ENCODE data around the gene RASSF4. TPM values are rescaled to one million over a fixed set of nuclear protein-coding genes. Genes with fewer than 3 reads are reported as not detected.

The RASSF4 gene
- total RNA-seq, 4 donors from 2014 or later = 27.6 to 41.5 (median 32.7) TPM

- H3K4me1 ChIP-seq = peaks cover 40 to 77% (median 68%) of the 10 kb centered on the region in 4 donors
- WGBS = 37% methylated on average over 7 of the region's 7 CpGs
- H3K4me3 ChIP-seq = peak overlapping the region; percentile 57 to 80 (median 62)
- H3K36me3 ChIP-seq = peaks cover 9 to 60% (median 44%) of the 10 kb centered on the region in 4 donors
- TF ChIP-seq POLR2A (IDR thresholded peaks at IDR 0.05; ENCODE audit: low read depth) (no peak), EP300 (IDR thresholded peaks at IDR 0.05) (no peak), CTCF (IDR thresholded peaks at IDR 0.05) (no peak), POLR2AphosphoS5 (IDR thresholded peaks at IDR 0.05) (no peak)
- H3K9me3 ChIP-seq = no peaks in the 10 kb centered on the region
- DNase-seq (ENCODE audit: extremely low spot score) = no peak
- intact Hi-C loops (cut with DNase I) = loop anchor here (10.0 kb wide), 1 partner anchor 99 kb away; no protein-coding TSS in a partner anchor
- H3K27me3 ChIP-seq = no peaks in the 10 kb centered on the region
- peak overlapping the region; percentile 88 to 92 (median 90) for H3K27ac ChIP-seq (replicated peaks in 1 of 4)
Measured at GRCh38 chr10:44974082-44974627, 14.6 kb downstream of the RASSF4 start.

GRCh38 chr10:44974628-44975430, 15.2 kb downstream of the RASSF4 start:
- H3K9me3 ChIP-seq = no peaks in the 10 kb centered on the region
- peak overlapping the region; percentile 57 to 80 (median 62) for H3K4me3 ChIP-seq
- H3K36me3 ChIP-seq = peaks cover 9 to 57% (median 41%) of the 10 kb centered on the region in 4 donors
- 4% methylated on average over 34 of the region's 46 CpGs for WGBS
- DNase-seq (ENCODE audit: extremely low spot score) = no peak
- intact Hi-C loops (cut with DNase I) = loop anchor here (1.0 to 10.0 kb wide), 2 partner anchors 43 to 100 kb away; no protein-coding TSS in a partner anchor
- peaks cover 45 to 77% (median 74%) of the 10 kb centered on the region in 4 donors for H3K4me1 ChIP-seq
- TF ChIP-seq CTCF (IDR thresholded peaks at IDR 0.05) (peak in 2 of 3 experiments; percentile 95 to 96), POLR2AphosphoS5 (IDR thresholded peaks at IDR 0.05) (peak; percentile 49 to 52), EP300 (IDR thresholded peaks at IDR 0.05) (no peak), POLR2A (IDR thresholded peaks at IDR 0.05; ENCODE audit: low read depth) (no peak)
- no peaks in the 10 kb centered on the region for H3K27me3 ChIP-seq
- H3K27ac ChIP-seq (replicated peaks in 1 of 4) = peak overlapping the region; percentile 88 to 92 (median 90)

GRCh38 chr10:44975431-44976331, 16.1 kb downstream of the RASSF4 start:
- 44% methylated on average over 8 of the region's 10 CpGs for WGBS
- H3K36me3 ChIP-seq = peaks cover 7 to 49% (median 33%) of the 10 kb centered on the region in 4 donors
- H3K4me3 ChIP-seq = peak overlapping the region; percentile 57 to 80 (median 62)
- no peaks in the 10 kb centered on the region for H3K9me3 ChIP-seq
- H3K27me3 ChIP-seq = no peaks in the 10 kb centered on the region
- H3K27ac ChIP-seq (replicated peaks in 1 of 4) = peak overlapping the region; percentile 88 to 92 (median 90)
- no peak for DNase-seq (ENCODE audit: extremely low spot score)
- H3K4me1 ChIP-seq = peaks cover 54 to 86% (median 81%) of the 10 kb centered on the region in 4 donors
- intact Hi-C loops (cut with DNase I) = loop anchor here (1.0 to 10.0 kb wide), 2 partner anchors 43 to 101 kb away; no protein-coding TSS in a partner anchor
- TF ChIP-seq POLR2A (IDR thresholded peaks at IDR 0.05; ENCODE audit: low read depth) (peak; percentile 15), EP300 (IDR thresholded peaks at IDR 0.05) (no peak), POLR2AphosphoS5 (IDR thresholded peaks at IDR 0.05) (peak; percentile 22 to 47)

- intact Hi-C loops (cut with DNase I) = loop anchor here (10.0 kb wide), 1 partner anchor 102 kb away; no protein-coding TSS in a partner anchor
- WGBS = 78% methylated on average over 7 of the region's 9 CpGs
- TF ChIP-seq POLR2AphosphoS5 (IDR thresholded peaks at IDR 0.05) (peak in 1 of 2 donors; percentile 13), CTCF (IDR thresholded peaks at IDR 0.05) (no peak), EP300 (IDR thresholded peaks at IDR 0.05) (no peak), POLR2A (IDR thresholded peaks at IDR 0.05; ENCODE audit: low read depth) (peak; percentile 6)
- Histone ChIP-seq H3K27ac (replicated peaks in 1 of 4) (peak overlapping the region; percentile 88 to 92 (median 90)), H3K4me1 (peaks cover 63 to 92% (median 89%) of the 10 kb centered on the region in 4 donors), H3K36me3 (peaks cover 0 to 40% (median 24%) of the 10 kb centered on the region in 4 donors), H3K9me3 (no peaks in the 10 kb centered on the region), H3K4me3 (peak overlapping the region; percentile 57 to 80 (median 62)), H3K27me3 (no peaks in the 10 kb centered on the region)
- DNase-seq (ENCODE audit: extremely low spot score) = no peak
Measured at GRCh38 chr10:44976352-44977198, 17.0 kb downstream of the RASSF4 start.
